GM18858 (cell line): Measurements from ENCODE around the gene CDHR2.
A peak's percentile ranks its signal among the peaks of the same experiment; 100 is the strongest.

Experiments used
- ATAC-seq: cut with Tn5 transposase; IDR thresholded peaks from one replicate; pipeline ENCODE4 v1.9.1; 2021; ENCODE audit not compliant: unreplicated experiment

The CDHR2 gene

DNA sequence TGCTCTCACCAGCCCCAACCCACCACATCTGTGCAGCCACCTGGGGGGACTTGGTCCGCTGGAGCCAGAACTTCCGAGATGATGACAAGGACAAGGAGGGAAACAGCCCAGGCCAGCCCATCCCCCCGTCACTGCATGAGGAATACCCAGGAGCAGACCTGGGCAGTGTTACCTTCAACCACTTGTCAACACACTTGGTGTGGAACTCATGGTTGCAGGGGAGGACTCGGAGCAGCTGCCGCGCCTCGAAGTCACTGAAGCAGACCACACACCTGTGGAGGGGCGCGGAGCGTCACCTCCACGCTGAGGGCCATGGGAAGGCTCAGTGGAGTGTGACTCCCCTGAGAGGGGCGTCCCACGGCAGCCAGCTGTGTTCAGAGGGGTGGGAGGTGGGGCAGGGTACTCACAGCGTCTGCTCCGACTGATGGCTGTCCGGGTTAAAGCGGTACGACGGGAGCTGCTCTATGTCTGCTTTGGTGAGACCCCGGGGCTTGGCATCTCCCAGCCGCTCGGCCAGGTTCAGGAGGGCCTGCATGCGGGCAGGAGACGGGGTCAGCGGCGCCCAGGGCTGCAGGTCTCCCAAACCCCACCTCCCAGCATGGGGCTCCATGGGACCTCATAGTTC is 19.9 kb upstream of the CDHR2 start:
- no peak for ATAC-seq

DNA sequence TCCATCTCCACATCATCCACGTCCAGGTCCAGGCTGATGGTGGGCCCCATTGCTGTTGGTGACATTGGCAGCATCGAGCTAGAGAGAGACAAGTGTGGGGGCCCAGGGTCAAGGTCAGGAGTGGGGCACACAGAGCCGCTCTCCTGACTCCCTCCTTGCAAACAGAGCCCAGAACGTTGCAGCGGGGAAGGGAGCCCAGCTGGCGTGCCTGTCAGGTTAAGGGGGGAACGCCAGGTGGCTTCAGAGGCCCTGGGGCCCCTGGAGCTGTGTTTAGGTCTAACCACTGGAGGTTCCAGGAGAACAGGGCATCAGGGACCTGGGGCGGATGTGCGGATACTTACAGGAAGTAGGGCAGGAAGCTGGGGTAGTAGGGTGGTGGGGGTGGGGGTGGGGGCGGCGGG is 19.4 kb upstream of the CDHR2 start:
- no peak for ATAC-seq

DNA sequence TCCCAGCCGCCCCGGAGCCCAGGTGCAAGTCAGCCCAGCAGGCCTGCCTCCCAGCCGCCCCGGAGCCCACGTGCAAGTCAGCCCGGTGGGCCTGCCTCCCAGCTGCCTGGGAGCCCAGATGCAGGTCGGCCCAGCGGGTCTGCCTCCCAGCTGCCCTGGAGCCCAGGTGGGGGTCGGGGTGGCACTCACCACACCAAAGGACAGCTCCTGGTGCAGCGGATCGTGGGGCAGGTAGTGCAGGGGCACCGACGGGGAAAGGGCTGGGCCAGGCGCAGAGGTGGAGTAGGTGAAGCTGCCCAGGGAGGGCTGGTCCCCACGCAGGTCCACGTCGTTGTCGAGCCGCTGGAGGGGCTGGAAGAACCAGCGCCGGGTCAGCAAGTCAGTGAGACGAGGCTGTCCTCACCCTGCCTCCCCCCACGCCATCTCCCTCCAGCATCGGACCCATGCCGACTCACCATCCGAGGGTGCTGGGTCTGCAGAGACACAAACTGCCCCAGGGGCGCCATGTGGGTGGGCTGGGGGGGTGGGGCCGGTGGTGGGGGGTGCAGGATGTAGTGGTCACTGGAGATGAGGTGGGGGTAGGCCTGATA is 18.7 kb upstream of the CDHR2 start:
- ATAC-seq, result no peak

DNA sequence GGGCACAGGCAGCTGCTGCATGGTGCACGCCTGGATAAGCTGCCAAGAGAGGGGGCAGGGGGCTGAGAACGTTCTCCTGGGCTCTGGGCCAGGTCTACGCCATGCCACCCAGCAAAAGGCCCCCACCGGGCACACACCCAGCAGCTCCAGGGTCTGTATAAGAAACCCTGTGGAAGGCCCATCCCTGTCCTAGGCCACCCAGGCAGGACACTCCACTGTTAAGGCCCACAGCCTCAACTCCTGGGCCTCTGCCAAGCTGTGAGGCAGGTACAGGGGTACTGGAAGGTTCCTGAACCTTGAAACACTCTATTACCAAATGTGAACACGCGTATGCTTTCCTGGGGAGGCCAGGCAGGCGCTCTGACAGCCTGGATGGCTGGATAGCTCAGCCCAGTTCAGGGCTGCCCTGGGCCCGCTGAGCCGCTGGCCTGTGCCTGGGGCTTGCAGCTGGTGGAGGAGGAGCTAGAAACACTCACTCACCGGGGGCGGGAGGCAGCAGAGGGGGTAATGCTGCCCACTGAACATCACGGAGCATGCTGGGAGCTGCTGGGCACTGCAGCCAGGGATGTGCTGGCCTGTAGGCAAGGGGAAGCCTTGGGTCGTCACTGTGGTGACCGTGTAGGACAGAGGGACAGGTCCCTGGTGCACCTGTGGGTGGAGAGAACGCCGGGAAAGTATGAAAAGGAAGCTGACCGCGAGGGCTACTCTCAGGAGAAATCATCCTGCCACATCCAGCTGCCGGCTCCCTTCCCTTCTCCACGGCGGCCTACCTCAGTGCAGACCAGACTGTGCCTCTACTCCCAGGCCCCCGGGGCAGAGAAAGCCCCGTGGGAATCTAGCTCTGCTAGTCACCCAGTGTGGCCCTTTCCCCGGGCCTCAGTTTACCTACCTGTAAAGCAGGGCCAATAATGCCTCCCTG is 17.9 kb upstream of the CDHR2 start:
- ATAC-seq, result no peak

DNA sequence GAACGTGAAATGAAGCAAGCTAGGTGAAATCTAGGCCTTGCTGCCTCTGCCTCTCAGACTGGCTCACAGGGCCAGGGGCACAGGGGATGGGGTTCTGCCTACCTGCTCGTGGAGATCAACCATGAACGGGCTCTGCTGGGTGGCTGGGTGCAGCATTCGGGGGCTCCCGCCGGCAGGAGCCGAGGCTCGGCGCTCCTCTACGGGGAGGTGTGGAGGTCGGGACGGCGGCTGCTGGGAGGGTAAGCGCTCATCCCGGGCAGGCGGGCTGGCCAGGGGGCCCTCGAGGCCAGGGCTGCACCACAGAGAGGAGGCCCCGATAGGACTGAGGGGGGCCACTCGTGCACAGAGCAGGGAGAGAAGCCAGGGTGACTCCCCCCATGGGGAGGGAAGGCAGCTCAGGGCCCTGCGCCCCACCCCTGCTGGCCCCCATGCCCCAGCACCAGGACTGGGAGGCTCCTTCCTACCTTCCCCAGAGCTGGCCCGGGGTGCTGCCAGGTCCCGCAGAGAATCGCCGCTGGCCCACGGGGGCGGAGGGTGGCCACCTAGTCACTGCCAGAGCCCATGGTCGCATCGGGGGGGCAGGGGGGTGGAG is 17.1 kb upstream of the CDHR2 start:
- no peak for ATAC-seq

DNA sequence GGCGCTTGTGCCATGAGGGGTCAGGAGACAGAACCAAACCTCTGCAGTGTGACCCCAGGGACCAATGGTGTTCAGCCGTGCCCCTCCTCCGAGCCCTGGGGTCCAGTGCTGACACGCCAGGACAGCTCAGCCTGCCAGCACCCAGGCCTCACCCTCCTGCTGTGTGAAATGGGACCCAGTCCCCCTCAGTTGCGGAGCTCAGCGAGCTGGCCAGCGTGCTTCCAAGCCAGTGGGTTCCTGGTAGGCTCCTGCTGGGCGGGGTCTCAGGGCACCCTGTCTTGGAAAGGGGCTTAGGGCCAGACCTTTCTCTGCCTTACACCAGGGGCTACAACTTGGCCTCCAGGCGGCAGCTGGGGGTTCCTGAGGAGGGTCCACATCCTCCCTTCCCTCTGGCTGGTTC is 16.3 kb upstream of the CDHR2 start:
- no peak for ATAC-seq

DNA sequence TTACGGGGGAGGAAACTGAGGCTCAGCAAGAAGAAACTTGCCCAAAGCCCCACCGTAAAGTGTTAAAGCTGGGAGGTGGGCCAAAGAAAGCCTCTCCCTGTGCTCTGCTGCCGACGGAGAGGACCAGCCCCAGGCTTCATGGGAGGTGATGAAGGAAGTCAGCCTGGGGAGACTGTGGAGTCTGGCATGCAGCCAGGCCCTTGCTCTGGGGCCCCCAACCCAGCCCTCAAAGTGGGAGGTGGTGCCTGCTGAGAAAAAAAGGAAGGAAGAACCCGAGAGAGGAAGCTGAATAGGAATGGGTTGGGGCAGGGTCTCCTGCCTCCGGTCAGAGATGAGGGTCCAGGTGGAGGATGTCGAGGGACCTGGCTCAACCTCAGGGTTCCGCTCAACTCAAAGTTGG is 15.8 kb upstream of the CDHR2 start:
- no peak for ATAC-seq

DNA sequence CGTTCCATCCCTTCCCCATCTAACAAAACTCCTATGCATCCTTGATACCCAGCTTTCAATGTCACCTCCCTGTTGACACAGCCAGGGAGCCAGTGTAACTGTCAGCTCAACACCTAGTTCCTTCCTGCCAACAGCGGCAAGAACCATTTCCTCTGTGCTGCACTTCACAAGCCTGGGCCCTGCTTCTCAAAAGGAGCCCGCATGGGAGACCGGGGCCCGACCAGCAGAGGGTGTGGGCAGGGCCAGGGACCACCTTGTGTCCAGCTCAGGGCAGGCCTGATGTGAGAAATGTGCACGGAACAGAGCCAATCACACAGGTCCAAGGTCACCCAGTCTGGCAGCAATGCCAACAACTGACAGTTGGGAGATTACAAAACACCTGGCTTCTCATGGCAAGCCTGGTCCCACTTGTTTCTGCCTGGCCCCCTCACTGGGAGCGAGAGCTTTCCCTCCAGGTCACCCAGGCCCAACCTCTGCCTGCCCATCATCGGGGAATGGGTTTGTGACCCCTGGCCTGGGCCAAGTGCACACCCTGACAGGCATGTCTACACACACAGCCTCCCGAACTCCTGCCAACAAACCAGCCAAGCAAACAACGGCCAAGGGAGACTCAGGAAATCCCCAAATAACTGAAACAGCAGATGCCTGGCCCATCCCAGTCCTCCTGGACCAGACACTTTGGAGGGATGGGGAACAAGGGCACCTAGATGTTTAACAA is 15.1 kb upstream of the CDHR2 start:
- no peak for ATAC-seq

DNA sequence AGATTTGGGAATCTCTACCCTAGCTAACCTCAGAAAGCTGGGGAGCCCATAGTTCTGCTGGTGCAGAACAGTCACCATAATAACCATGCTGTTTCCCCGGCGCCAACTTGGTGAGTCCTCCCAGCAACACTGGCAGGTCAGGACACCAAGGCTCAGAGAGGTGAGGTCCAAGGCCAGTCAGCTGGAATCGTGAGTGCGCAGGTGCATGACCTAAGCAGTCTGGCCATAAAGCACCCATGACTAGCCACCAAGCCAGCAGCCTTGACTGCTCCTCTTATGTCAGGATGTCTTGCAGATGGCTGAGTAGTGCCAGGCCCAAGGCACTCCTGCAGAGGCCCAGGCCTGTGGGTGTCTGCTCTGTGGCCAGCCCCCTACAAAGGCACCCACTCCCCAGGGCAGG is 14.5 kb upstream of the CDHR2 start:
- ATAC-seq, result no peak

DNA sequence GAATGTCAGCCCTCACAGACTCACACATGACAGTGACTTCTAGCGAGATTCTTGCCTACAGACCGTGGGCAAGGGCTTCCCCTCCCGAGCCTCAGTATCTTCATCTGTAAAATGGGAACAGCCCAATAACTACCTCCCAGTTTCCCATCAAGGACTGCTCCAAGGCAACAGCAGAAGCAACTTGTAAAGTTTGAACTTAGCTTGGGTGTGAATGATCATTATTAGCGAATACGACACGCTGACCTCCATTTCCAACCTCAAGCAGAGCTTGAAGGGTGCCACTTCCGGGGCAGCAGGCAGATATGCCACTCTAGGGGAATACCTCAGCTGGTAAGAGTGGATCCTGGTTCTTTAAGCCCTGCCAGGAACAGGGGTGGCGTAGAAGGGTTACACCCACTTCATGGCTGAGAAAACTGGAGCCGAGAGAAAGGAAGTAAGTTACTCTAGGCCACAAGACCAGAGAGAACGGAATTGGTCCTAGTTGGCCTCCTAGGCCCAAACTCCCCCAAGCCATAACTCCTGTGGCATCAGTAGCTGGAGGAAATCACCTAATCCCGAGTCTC is 14.0 kb upstream of the CDHR2 start:
- no peak for ATAC-seq

DNA sequence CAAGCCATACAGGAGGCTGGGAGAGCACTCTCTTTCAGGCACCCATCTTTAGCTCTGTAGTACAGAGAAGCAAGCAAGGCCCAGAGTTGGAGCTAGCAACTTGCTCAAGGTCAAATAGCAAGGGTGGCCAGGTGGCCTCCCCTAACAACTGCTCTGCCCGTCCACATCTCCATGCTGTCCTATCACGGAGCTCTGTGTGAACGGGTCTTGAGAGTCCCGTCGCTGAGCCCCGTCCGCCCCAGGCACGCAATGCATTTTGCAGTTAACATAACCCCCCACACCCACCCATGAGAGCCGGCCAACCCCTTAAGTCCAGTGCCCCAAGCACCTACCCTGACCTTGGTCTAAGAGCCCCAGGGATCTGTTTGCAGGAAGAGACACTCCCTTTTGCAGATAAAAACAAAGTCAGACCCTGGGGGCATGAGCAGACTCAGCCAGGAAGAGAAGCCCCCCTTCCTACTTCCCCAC is 13.4 kb upstream of the CDHR2 start:
- ATAC-seq, result no peak

DNA sequence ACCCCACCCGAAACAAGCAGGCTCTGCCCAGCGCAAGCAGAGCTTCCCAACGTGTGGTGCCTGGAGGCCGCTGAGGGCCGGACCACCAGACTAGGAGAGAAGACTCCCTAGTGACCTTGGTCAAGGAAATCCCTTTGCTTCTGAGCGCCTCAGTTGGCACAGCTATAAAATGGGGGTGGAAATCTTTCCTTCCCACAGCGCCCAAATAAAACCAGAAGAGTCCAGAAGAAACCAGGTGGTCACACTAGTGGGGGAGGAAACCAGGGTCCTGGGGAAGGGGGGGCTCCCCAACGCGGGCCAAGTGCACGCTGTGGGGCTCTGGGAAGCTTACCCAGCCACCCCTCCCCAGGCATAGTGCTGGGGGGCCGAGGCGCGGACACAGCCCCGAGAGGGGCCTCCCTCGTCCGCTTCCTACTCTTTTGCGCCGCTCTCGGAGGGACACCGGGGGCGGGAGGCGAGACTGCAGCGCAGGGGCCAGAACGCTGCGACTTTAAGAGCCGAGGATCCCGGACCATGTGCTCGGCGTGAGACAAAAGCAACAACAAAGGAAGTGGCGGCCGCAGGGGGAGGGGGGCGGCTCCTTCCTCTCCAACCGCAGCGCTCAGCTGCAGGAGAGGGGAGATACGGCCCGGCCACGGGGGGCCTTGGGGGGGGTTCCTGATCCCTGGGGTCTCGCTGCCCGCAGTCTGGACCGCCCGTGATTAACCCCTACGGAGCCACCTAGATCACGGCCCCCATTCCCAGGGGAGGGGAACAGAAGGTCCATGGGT is 12.8 kb upstream of the CDHR2 start:
- no peak for ATAC-seq

DNA sequence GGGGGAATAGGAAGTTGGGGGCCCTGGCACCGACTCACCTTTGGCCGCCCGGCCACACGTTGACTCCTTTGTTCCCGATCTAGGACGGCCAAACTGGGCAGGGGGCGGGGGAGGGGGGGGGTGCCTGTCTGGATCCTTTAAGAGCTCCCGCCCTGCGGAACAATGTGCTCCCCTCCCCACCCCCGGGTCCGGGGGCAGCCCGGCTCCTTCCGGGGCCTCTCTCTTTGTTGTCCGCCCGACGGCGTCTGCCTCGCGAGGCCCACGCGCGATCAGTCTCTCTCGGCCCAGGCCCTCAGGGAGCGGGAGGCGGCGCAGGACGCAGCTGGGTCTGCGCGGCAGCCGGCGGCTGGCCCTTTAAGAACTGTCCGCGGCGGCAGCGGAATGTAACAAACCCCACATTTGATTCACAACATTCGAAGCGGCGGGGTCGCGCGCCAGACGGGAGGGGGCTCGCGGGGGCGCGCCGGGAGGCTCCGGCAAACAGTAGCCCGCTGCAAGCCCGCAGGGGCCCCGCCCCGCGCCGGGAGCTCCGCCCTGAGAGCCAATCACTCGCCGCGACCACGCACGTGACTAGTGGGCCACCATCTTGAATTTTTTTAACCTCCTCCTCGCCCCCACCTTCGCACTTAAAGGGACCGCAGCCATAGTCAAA is 12.1 kb upstream of the CDHR2 start, which contains the start of gene RNF44:
TSS of gene RNF44 (minus strand) at position 501 of the 652 bp plus-strand sequence. CDS start 4,930 bp downstream, outside the sequence.
- peak; percentile 47 for ATAC-seq

DNA sequence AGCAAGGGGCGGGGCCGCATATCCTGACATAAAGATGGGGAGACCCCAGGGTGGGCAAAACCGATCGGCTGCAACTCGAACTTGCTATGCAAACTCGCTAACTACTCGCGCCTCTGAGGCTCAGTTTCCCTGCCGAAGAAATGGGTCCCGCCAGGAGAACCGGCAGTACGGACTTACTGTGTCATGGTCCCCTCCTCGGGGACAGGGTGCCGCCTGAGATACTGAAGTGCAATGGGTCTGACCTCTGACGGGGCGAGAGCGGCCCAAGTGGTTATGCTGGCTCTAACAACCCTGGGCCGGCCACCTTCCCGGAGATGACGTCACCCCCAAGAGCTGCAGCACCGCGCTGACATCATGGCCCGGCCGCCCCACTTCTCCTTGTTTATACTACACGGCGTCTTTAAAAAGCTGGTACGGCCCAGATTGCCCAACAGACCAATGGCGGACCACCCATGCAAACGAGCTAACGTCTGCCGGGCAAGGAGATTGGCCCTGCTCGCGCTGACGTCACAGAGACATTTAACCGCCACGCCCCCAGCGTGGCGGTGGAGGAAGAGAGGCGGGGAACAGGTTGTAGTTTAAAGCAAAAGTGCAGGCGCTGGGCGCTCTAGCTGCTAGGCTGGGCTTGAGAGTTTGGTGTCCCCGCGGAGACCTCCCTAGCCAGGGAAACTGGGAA is 11.4 kb upstream of the CDHR2 start:
- peak; percentile 56 for ATAC-seq

DNA sequence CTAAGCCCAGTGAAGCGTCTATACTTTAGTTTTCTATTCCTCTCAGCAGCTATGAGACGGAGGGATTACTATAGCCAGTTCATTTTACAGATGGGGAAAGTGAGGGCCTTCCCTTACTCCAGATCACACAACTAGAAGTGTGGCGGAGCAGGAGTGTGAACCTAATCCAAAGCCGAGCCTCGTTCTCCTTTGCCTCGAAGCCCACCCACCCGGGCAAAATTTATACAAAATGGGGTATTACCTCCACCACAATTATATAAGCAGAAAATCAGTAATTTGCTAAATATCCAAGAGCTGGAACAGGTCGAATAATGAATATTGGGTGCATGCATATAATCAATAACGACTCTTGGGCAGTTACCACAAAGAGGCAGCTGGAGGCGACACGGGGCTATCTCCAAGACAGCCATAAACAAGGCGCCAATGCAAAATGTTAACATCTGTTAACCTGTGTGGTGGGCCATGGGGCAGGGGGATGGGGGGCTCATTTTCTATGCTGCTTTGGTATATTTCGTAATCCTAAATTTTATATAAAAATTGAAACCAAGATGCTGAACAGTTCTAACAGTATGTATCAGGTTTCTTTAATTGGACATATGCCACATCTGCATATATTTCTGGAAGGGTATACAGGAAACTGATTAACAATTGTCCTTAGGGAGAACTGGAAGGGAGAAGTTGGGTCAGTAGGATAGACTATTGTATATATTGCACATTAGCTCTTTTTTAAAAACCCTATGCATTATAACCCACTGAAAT is 10.7 kb upstream of the CDHR2 start:
- no peak for ATAC-seq

DNA sequence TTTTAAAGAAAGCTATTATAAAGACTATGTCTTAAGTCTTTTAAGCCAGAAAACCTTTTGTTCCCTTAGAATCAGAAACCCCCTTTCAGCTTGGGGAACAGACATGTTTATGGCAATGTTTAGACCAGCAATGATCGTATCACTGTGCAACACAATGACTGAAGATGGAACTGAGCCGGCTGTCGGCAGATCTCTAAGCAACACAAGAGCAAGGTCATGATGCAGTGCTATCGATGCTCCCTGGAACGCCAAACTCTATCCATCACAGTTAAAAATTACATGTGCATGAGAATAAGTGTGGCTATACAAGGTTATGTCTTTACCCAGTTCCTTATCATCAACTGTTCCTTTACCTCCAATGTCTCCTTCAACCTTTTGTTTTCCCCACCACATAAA is 10.2 kb upstream of the CDHR2 start:
- ATAC-seq, result no peak

DNA sequence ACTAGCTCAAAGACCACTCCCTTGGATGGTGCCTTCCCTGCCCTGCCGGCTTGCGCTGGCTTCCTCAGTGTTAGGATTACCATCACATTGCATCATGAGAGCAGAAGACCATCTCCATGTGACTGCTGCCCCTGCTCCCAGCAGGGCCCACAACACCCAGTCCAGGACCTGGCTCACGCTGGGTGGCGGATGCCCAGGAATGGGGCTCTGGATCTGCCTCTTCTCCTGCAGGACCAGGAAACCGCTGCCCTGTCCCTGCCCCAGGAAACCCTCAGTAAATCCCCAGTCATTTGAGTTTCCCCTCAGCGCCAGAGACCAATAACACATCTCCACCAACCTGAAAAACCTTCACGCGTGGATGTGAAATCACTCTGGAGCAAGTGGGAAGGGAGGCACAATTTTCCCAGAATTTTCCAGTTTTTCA is 8.7 kb upstream of the CDHR2 start:
- ATAC-seq, result no peak

DNA sequence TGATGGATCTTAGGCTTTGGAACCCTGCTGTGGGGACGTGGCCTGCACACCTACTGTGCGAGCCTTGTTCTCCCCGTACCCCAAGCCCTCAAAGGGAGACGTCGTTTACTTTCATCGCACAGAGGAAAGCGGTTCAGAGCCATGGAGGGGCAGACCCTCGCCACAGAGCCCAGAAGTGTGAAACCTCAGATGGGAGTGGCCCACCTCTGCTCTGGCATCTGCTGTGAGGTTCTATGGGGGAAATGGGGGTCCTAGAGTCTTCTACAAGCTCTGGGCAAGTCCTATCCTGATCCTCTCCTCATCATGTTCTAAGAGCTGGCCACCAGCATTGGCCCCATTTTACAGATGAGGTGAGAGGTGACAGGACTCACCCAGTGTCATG is 8.2 kb upstream of the CDHR2 start:
- no peak for ATAC-seq
